ENCODE results near the gene RBP3.

RBP3 gene

GRCh38 chr10:47339186-47339735, 8.9 kb upstream of the RBP3 start:
- DNase-seq: no peak

GRCh38 chr10:47339759-47340607, 8.2 kb upstream of the RBP3 start:
- DNase-seq: no peak

GRCh38 chr10:47340608-47341170, 7.5 kb upstream of the RBP3 start:
- DNase-seq: no peak

- no peak for DNase-seq
These were observed 2.9 kb upstream of the RBP3 start for GRCh38 chr10:47344996-47345870.

GRCh38 chr10:47346581-47347302, 1.4 kb upstream of the RBP3 start:
- no peak for DNase-seq

- no peak for DNase-seq
These were observed 874 bp upstream of the RBP3 start for GRCh38 chr10:47347303-47347675.

GRCh38 chr10:47348661-47349470, 703 bp downstream of the RBP3 start:
- DNase-seq: no peak

- no peak for DNase-seq
These were observed 1.4 kb downstream of the RBP3 start for GRCh38 chr10:47349516-47349915.

- DNase-seq: no peak
These were observed 1.8 kb downstream of the RBP3 start for GRCh38 chr10:47349941-47350371.

- DNase-seq: no peak
These were observed 2.8 kb downstream of the RBP3 start for GRCh38 chr10:47350671-47351640.

- no peak for DNase-seq
These were observed 4.0 kb downstream of the RBP3 start for GRCh38 chr10:47351899-47352815.

GRCh38 chr10:47353351-47353750, 5.2 kb downstream of the RBP3 start:
- DNase-seq: no peak

- DNase-seq: no peak
These were observed 6.0 kb downstream of the RBP3 start for GRCh38 chr10:47354165-47354564.

- no peak for DNase-seq
These were observed 6.7 kb downstream of the RBP3 start for GRCh38 chr10:47354900-47355299.

- DNase-seq: no peak
These were observed 8.5 kb downstream of the RBP3 start for GRCh38 chr10:47356708-47357107.

- no peak for DNase-seq
These were observed 9.0 kb downstream of the RBP3 start for GRCh38 chr10:47357131-47357582.

- DNase-seq: no peak
These were observed 9.7 kb downstream of the RBP3 start for GRCh38 chr10:47357911-47358310.

GRCh38 chr10:47358457-47358856, 10.3 kb downstream of the RBP3 start:
- DNase-seq: no peak

- no peak for DNase-seq
These were observed 10.9 kb downstream of the RBP3 start for GRCh38 chr10:47359101-47359500.
